IMR-90 (cell line): ENCODE results near the gene TMEM53.

ENCODE experiments used
- CTCF ChIP-seq: conservative IDR thresholded peaks from 2 replicates; pipeline ENCODE4 v1.5.1; 2012; ENCODE audit warnings: mild to moderate bottlenecking, low read depth, low read length, improper control_type of control experiment
- MAZ ChIP-seq: IDR thresholded peaks from 2 replicates; pipeline ENCODE4 v1.6.1; 2012; ENCODE audit warnings: low read depth, mild to moderate bottlenecking, low read length, improper control_type of control experiment, moderate library complexity, borderline replicate concordance
- POLR2A ChIP-seq: IDR thresholded peaks from 2 replicates; pipeline ENCODE4 v1.6.1; 2012; ENCODE audit warnings: mild to moderate bottlenecking, low read depth, low read length

GRCh38 chr1:44707959-44708831 is 33.9 kb upstream of the TMEM53 start:
- TF ChIP-seq CTCF (peak; percentile 48), MAZ (no peak), POLR2A (no peak)
